Glomerular endothelial cell (primary cell): ENCODE data around the gene MACROD2. TPM values are rescaled to one million over a fixed set of nuclear protein-coding genes. Genes with fewer than 3 reads are reported as not detected.
"Not testable (repeated sequence)": the region's sequence is repeated elsewhere in the genome, so short reads cannot be mapped to it uniquely, and the experiment has no call there.

Experiments
- DNase-seq: peaks from one replicate; pipeline ENCODE4 v3.0.0-alpha.2; 2011; ENCODE audit warnings: low read depth, low spot score; ENCODE audit errors: extremely low read depth
- total RNA-seq: library from RNA; depleted of rRNA; stranded (reverse); fragments of >200 nt; gene quantifications from 2 replicates; pipeline ENCODE4 v1.2.3, GENCODE V29; 2015

The MACROD2 gene
- total RNA-seq, 1 donor from 2014 or later, result 0.76 TPM

GRCh38 chr20:14958626-14959025 lies 963.3 kb downstream of the MACROD2 start:
- DNase-seq, result no peak

GRCh38 chr20:14959506-14960475 lies 964.5 kb downstream of the MACROD2 start:
- DNase-seq, result no peak

GRCh38 chr20:14960831-14961230 lies 965.5 kb downstream of the MACROD2 start:
- DNase-seq, result no peak

- DNase-seq, result peak; percentile 47
Measured at GRCh38 chr20:14963262-14963663, 967.9 kb downstream of the MACROD2 start.

- DNase-seq, result no peak
Measured at GRCh38 chr20:14966203-14966602, 970.9 kb downstream of the MACROD2 start.

- DNase-seq, result no peak
Measured at GRCh38 chr20:14966808-14967207, 971.5 kb downstream of the MACROD2 start.

- DNase-seq, result no peak
Measured at GRCh38 chr20:14972256-14972655, 976.9 kb downstream of the MACROD2 start.

GRCh38 chr20:14972690-14973089 lies 977.4 kb downstream of the MACROD2 start:
- DNase-seq, result no peak

- DNase-seq, result no peak
Measured at GRCh38 chr20:14979453-14979986, 984.2 kb downstream of the MACROD2 start.

GRCh38 chr20:14981486-14981885 lies 986.2 kb downstream of the MACROD2 start:
- DNase-seq, result not testable (repeated sequence)

- not testable (repeated sequence) for DNase-seq
Measured at GRCh38 chr20:14982324-14982723, 987.0 kb downstream of the MACROD2 start.

GRCh38 chr20:14984305-14984704 lies 989.0 kb downstream of the MACROD2 start:
- DNase-seq, result no peak

- peak; percentile 45 for DNase-seq
Measured at GRCh38 chr20:14984768-14985622, 989.7 kb downstream of the MACROD2 start.

- peak; percentile 22 for DNase-seq
Measured at GRCh38 chr20:14986026-14986655, 990.8 kb downstream of the MACROD2 start.

- DNase-seq, result no peak
Measured at GRCh38 chr20:14986656-14987055, 991.3 kb downstream of the MACROD2 start.

GRCh38 chr20:14989535-14990290 lies 994.4 kb downstream of the MACROD2 start:
- DNase-seq, result no peak

- DNase-seq, result no peak
Measured at GRCh38 chr20:14991023-14991422, 995.7 kb downstream of the MACROD2 start.

GRCh38 chr20:14992153-14992552 lies 996.8 kb downstream of the MACROD2 start:
- DNase-seq, result no peak

- no peak for DNase-seq
Measured at GRCh38 chr20:14992961-14993360, 997.6 kb downstream of the MACROD2 start.
